GM21528 (cell line): ENCODE results near the gene SBF2.

Source experiments
- ATAC-seq: cut with Tn5 transposase; IDR thresholded peaks from one replicate; pipeline ENCODE4 v1.9.1; 2021; ENCODE audit warnings: mild to moderate bottlenecking, moderate library complexity; ENCODE audit not compliant: unreplicated experiment, low FRiP score

The SBF2 gene

GRCh38 chr11:10293423-10294289 is at the start of gene SBF2:
SBF2 (minus strand) TSS chr11:10294219; CDS start chr11:10294069, 150 bp downstream.
- ATAC-seq: peak; percentile 59

DNA sequence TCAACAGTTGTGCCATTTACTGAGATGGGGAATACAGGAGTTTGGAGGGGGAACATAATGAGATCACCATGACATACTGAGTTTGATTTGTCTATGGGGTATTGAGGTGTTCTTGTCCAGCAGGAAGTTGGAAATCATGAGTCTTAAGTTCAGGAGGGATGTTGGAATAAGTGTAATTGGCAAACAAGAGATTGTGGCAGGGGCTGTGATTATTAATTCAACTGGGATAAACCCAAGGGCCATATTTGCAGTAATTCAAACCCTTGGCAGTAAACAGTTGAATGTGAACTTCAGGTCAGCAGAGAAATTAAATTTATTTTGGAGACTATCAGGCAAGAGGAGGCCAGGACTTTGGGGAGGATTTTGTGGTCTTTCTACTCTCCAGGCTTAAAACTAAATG is 44.3 kb upstream of the SBF2 start:
- ATAC-seq: no peak

DNA sequence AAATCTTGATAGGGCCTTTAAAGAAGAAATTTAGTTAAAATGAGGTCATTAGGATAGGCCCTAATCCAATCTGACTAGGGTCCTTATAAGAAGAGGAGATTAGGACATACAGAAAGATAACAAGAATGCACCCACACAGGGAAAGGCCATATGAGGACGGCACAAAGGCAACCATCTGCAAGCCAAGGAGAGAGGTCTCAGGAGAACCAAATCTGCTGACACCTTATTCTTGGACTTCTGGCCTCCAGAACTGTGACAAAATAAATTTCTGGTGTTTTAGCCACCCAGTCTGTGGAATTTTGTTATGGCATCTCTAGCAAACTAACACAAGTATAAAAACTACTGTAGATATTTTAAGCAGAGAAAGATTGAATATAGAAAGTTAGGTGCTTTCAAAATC is 39.5 kb upstream of the SBF2 start:
- ATAC-seq: no peak

- ATAC-seq: no peak
Observed at GRCh38 chr11:10331548-10332289, 37.7 kb upstream of the SBF2 start.

- ATAC-seq: no peak
Observed at GRCh38 chr11:10329935-10330334, 35.9 kb upstream of the SBF2 start.

DNA sequence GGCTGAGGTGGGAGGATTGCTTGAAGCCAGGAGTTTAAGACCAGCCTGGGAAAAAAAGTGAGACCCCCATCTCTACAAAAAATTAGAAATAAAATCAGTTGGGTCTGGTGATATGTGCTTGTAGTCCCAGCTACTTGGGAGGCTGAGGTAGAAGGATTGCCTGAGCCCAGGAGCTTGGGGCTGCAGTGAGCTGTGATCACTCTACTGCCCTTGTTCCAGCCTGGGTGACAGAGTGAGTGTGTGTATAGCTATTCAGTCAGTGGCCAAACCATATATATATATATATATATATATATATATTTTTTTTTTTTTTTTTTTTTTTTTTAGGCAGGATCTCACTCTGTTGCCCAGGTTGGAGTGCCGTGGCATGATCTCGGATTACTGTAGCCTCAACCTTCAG is 35.3 kb upstream of the SBF2 start:
- ATAC-seq: no peak

- no peak for ATAC-seq
Observed at GRCh38 chr11:10328314-10329098, 34.5 kb upstream of the SBF2 start.

- ATAC-seq: no peak
Observed at GRCh38 chr11:10327254-10327653, 33.2 kb upstream of the SBF2 start.

- ATAC-seq: no peak
Observed at GRCh38 chr11:10326012-10326964, 32.3 kb upstream of the SBF2 start.

- ATAC-seq: no peak
Observed at GRCh38 chr11:10325277-10326011, 31.4 kb upstream of the SBF2 start.

DNA sequence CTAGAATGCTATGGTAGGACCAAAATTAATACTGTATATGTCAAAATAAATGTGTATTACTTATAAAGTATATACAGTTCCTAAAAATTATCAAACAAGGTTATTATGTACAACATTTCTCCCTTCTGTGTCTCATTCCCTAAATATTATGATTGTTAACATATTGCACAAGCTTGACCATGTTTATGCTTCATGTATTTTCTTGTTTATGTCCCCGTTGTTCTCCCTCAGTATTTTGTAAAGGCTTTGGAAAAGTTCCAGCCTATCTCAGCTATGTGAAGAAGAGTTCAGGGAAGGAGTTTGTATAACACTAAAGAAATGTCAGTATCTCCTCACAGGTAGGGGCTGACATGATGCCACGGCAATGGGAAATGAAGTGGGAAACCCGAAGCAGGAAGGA is 30.5 kb upstream of the SBF2 start:
- no peak for ATAC-seq

GRCh38 chr11:10323793-10324170 is 29.8 kb upstream of the SBF2 start:
- no peak for ATAC-seq

DNA sequence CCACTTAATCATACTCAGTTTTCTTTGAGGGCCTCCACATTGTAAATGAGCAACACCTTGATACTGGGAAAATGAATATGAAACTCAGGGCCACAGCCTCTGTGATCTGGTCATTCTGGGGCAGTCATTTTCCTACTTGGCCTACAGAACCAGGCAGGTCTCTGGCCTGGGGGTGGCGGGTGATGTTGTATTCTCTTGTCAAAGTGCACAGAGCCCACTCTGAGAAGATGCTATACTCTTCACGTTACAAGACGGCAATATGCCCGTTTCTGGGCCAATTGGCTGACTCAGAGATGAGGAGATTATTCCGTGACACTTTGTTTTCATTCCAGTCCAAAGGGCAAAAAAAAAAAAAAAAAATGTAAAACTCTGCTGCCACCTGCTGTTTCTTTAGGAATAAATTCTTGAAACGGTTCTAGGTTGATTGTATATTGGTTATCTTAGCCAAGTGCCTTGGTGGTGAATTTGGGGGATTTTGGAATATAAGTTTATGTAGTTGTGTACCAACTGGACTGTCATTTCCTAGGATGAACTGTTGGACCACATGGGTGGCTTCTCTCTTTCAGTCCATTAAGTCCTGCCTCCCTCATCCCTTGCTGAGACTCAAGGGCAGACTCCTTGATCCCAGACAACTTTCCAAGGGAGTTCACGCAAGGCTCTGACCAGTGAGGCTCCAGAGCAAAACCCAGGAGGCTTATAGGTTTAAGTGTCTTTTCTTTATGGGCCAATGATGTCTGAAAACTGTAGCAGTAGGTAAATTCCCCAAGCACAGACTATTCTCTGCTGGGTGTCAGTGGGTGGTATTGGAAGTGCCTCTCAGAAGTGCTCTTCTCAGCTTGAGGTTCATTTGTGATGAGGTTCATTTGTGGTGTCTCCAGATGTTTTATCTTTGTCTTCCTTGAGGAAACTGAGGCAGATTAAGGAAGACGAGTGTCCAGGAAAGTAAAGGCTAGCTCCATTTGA is 29.1 kb upstream of the SBF2 start:
- no peak for ATAC-seq

- no peak for ATAC-seq
Observed at GRCh38 chr11:10322401-10322800, 28.4 kb upstream of the SBF2 start.

- no peak for ATAC-seq
Observed at GRCh38 chr11:10320736-10321465, 26.9 kb upstream of the SBF2 start.

- ATAC-seq: no peak
Observed at GRCh38 chr11:10319702-10320558, 25.9 kb upstream of the SBF2 start.

DNA sequence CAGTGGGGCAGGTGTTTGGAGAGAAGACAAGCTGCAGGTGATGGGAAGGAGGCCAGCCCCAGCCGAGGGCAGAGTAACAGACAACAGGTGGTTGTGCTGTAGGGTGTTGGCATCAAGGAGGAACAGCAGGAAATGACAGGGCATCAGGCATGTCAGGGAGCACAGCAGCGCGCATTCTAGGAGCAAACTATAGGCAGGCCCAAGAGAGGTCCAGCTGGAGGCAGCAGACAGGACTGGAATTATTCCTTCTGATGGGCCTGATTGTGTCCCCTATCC is 24.4 kb upstream of the SBF2 start:
- ATAC-seq: no peak
